Measurements from ENCODE around the gene SHROOM3. TPM values are rescaled to one million over a fixed set of nuclear protein-coding genes. Genes with fewer than 3 reads are reported as not detected.

The SHROOM3 gene
- polyA plus RNA-seq, 1 donor from 2014 or later, result 2.7 TPM

DNA sequence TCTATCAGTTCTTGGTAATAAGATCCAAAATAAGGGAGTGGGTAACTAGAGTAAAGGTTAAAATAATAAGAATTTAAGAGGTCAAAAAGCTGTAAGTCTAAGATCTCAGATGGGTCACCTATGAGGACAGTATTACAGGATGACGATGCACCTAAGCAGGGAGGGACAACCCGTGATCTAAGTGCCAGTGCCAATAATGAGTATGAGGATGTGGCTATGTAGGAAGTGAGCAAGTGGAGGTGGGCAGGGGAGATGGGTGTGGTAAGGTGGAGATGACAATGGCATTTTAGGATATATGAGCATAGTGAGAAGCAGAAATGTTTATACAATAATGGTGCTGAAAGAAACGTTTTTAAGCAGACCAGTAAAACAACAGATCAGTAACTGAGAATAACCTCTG, 33.4 kb upstream of the SHROOM3 start:
- H3K36me3 ChIP-seq (ENCODE audit: insufficient read depth, low read length), result no peaks in the 10 kb centered on the region
- H3K27ac ChIP-seq (ENCODE audit: low read length), result no peak overlapping the region
- no peaks in the 10 kb centered on the region for H4K20me1 ChIP-seq (ENCODE audit: insufficient read depth)
- no peak overlapping the region for H3K9ac ChIP-seq (ENCODE audit: low read length)
- H3K4me3 ChIP-seq (ENCODE audit: low read length), result no peak overlapping the region
- no peaks in the 10 kb centered on the region for H3F3A ChIP-seq (ENCODE audit: insufficient read depth, low read length, poor library complexity, severe bottlenecking)
- no peak for TF ChIP-seq EZH2 (IDR thresholded peaks at IDR 0.05; ENCODE audit: borderline replicate concordance, insufficient read depth, low read length, poor library complexity, severe bottlenecking)
- no peak for TF ChIP-seq TAF1 (IDR thresholded peaks at IDR 0.05; ENCODE audit: low read depth)
- TF ChIP-seq SMC3 (conservative IDR thresholded peaks at IDR 0.05; ENCODE audit: poor library complexity), result no peak
- no peak for TF ChIP-seq POLR2AphosphoS5 (IDR thresholded peaks at IDR 0.05)
- TF ChIP-seq REST (IDR thresholded peaks at IDR 0.05; ENCODE audit: borderline replicate concordance), result no peak
- no peak for TF ChIP-seq MXI1 (conservative IDR thresholded peaks at IDR 0.05; ENCODE audit: poor library complexity, severe bottlenecking)
- no peak for TF ChIP-seq EP300 (conservative IDR thresholded peaks at IDR 0.05; ENCODE audit: poor library complexity, severe bottlenecking)
- TF ChIP-seq, protein P1, sequence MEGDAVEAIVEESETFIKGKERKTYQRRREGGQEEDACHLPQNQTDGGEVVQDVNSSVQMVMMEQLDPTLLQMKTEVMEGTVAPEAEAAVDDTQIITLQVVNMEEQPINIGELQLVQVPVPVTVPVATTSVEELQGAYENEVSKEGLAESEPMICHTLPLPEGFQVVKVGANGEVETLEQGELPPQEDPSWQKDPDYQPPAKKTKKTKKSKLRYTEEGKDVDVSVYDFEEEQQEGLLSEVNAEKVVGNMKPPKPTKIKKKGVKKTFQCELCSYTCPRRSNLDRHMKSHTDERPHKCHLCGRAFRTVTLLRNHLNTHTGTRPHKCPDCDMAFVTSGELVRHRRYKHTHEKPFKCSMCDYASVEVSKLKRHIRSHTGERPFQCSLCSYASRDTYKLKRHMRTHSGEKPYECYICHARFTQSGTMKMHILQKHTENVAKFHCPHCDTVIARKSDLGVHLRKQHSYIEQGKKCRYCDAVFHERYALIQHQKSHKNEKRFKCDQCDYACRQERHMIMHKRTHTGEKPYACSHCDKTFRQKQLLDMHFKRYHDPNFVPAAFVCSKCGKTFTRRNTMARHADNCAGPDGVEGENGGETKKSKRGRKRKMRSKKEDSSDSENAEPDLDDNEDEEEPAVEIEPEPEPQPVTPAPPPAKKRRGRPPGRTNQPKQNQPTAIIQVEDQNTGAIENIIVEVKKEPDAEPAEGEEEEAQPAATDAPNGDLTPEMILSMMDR (IDR thresholded peaks at IDR 0.05; ENCODE audit: poor library complexity, severe bottlenecking), result no peak
- no peak for TF ChIP-seq RAD21 (conservative IDR thresholded peaks at IDR 0.05)
- H3K27me3 ChIP-seq (ENCODE audit: insufficient read depth, low read depth, low read length), result no peaks in the 10 kb centered on the region
- H3K4me2 ChIP-seq (ENCODE audit: low read length), result no peak overlapping the region
- no peaks in the 10 kb centered on the region for H3K79me2 ChIP-seq (replicated peaks; ENCODE audit: insufficient read depth, low read length)
- H3K9me2 ChIP-seq (ENCODE audit: insufficient read depth, low read length), result no peaks in the 10 kb centered on the region
- no peak overlapping the region for H2AFZ ChIP-seq (ENCODE audit: low read depth, low read length)
- no peaks in the 10 kb centered on the region for H3K9me3 ChIP-seq (ENCODE audit: low read length)

DNA sequence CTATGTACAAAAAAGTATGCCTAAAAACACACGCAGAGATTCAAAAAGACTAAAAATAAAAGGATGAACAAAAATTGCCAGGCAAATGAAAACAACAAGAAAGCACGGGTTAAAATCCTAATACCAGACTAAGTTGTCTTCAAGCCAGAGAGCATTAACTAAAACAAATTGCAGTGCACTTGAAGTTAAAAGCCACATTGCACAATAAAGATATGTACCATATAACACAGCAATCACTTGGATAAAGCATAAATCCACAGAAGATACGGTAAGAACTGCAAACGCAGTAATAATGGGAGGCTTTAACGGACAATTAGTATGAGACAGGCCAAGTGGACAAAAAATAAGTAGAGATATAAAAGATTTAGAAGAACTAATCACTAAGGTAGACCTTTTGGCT, 28.9 kb upstream of the SHROOM3 start:
- Histone ChIP-seq H3K27ac (ENCODE audit: low read length) (no peak overlapping the region), H3F3A (ENCODE audit: insufficient read depth, low read length, poor library complexity, severe bottlenecking) (no peaks in the 10 kb centered on the region), H3K9ac (ENCODE audit: low read length) (no peak overlapping the region), H3K27me3 (ENCODE audit: insufficient read depth, low read depth, low read length) (no peaks in the 10 kb centered on the region), H2AFZ (ENCODE audit: low read depth, low read length) (no peak overlapping the region), H3K79me2 (replicated peaks; ENCODE audit: insufficient read depth, low read length) (no peaks in the 10 kb centered on the region), H3K9me2 (ENCODE audit: insufficient read depth, low read length) (no peaks in the 10 kb centered on the region), H3K4me2 (ENCODE audit: low read length) (no peak overlapping the region), H3K36me3 (ENCODE audit: insufficient read depth, low read length) (no peaks in the 10 kb centered on the region), H3K9me3 (ENCODE audit: low read length) (no peaks in the 10 kb centered on the region), H3K4me3 (ENCODE audit: low read length) (no peak overlapping the region), H4K20me1 (ENCODE audit: insufficient read depth) (no peaks in the 10 kb centered on the region)
- TF ChIP-seq EP300 (conservative IDR thresholded peaks at IDR 0.05; ENCODE audit: poor library complexity, severe bottlenecking) (no peak), RAD21 (conservative IDR thresholded peaks at IDR 0.05) (no peak), MXI1 (conservative IDR thresholded peaks at IDR 0.05; ENCODE audit: poor library complexity, severe bottlenecking) (no peak), EZH2 (IDR thresholded peaks at IDR 0.05; ENCODE audit: borderline replicate concordance, insufficient read depth, low read length, poor library complexity, severe bottlenecking) (no peak), REST (IDR thresholded peaks at IDR 0.05; ENCODE audit: borderline replicate concordance) (no peak), TAF1 (IDR thresholded peaks at IDR 0.05; ENCODE audit: low read depth) (no peak), POLR2AphosphoS5 (IDR thresholded peaks at IDR 0.05) (no peak), SMC3 (conservative IDR thresholded peaks at IDR 0.05; ENCODE audit: poor library complexity) (no peak)
- TF ChIP-seq, protein P1 (IDR thresholded peaks at IDR 0.05; ENCODE audit: poor library complexity, severe bottlenecking), result no peak

All from neural cell (in vitro differentiated cells).